HepG2 (cell line): ENCODE data around the gene TAOK3. TPM values are rescaled to one million over a fixed set of nuclear protein-coding genes. Genes with fewer than 3 reads are reported as not detected.

Experiments
- ATAC-seq: fragments of 200-7000 bp; cut with Tn5 transposase; 3 replicates; pipeline ENCODE4 v1.9.1; 2020; ENCODE audit warnings: mild to moderate bottlenecking, moderate library complexity
- BruUV-seq: library from RNA; stranded (reverse); fragments of 400-500 nt; replicated peaks from 2 replicates; lab custom pipeline; 2021; lab: Mats Ljungman, UMichigan
- CTCF ChIA-PET: fragments of 300-600 bp; formaldehyde crosslinking; extraction: SDS; loops from one replicate; lab custom pipeline; 2021; ENCODE audit warnings: low total read pairs, inconsistent platforms, low intra/inter-chr PET ratio; lab: Yijun Ruan, JAX
- POLR2A ChIA-PET: fragments of 350-600 bp; sonication (Branson Sonifier 250); formaldehyde crosslinking; loops from one replicate; lab custom pipeline; 2020; ENCODE audit warnings: antibody characterized with exemption, inconsistent platforms; lab: Yijun Ruan, JAX
- DNase-seq: peaks from one replicate; pipeline ENCODE4 v3.0.0-alpha.2; 2015; ENCODE audit warnings: low spot score
- FAIRE-seq: peaks from 3 replicates; lab custom pipeline; 2011; peaks lifted over from hg19 to GRCh38; lab: Jason Lieb, UNC
- H2AFZ ChIP-seq: one replicate; pipeline ENCODE4 v1.6.1; 2011; ENCODE audit warnings: low read length, inconsistent platforms
- H3K27ac ChIP-seq: fragments of 300-600 bp; 3 replicates; pipeline ENCODE4 v1.8.0; 2011; ENCODE audit warnings: mixed run types, mild to moderate bottlenecking, mixed read lengths, low read length, inconsistent platforms; ENCODE audit not compliant: insufficient read depth; ENCODE audit errors: extremely low read length
- H3K27me3 ChIP-seq, 2 experiments: fragments of 200-600 bp in 1 of 2; 2 replicates in 1 of 2; 3 replicates in 1 of 2; pipeline versions ENCODE4 v1.6.0 to v1.8.0; 2011; ENCODE audit warnings: low read length in 2 of 2, mild to moderate bottlenecking in 2 of 2, moderate library complexity in 2 of 2, inconsistent platforms in 1 of 2; ENCODE audit not compliant: insufficient read depth in 2 of 2, control insufficient read depth in 1 of 2
- H3K36me3 ChIP-seq, 2 experiments: fragments of 200-600 bp in 1 of 2; replicated peaks in 1 of 2; 2 replicates in 1 of 2; 3 replicates in 1 of 2; pipeline versions ENCODE4 v1.5.1 to v1.8.0; 2011; ENCODE audit warnings: low read length in 2 of 2, inconsistent platforms in 1 of 2; ENCODE audit not compliant: insufficient read depth in 2 of 2, control insufficient read depth in 1 of 2
- H3K4me1 ChIP-seq: 2 replicates; pipeline ENCODE4 v1.5.1; 2012; ENCODE audit warnings: low read length, inconsistent platforms; ENCODE audit not compliant: insufficient read depth
- H3K4me2 ChIP-seq: 2 replicates; pipeline ENCODE4 v1.6.0; 2011; ENCODE audit warnings: low read depth, low read length, inconsistent platforms
- H3K4me3 ChIP-seq, 3 experiments: fragments of 200-600 bp in 1 of 3; sonication (generic), shearing (Covaris generic) in 1 of 3; replicated peaks in 1 of 3; 2 replicates each; pipeline ENCODE4 v1.5.1; 2011 to 2016; ENCODE audit warnings: low read length in 3 of 3, inconsistent platforms in 2 of 3, low read depth in 2 of 3, mild to moderate bottlenecking in 2 of 3, control low read depth in 1 of 3, mixed read lengths in 1 of 3; ENCODE audit not compliant: insufficient read depth in 1 of 3
- H3K79me2 ChIP-seq: one replicate; pipeline ENCODE4 v1.6.1; 2011; ENCODE audit warnings: low read length, inconsistent platforms; ENCODE audit not compliant: insufficient read depth
- H3K9ac ChIP-seq: 2 replicates; pipeline ENCODE4 v1.6.0; 2011; ENCODE audit warnings: mild to moderate bottlenecking, low read depth, low read length, inconsistent platforms; ENCODE audit not compliant: insufficient read depth
- H3K9me3 ChIP-seq: 2 replicates; pipeline ENCODE4 v1.5.1; 2012; ENCODE audit warnings: mild to moderate bottlenecking, low read length
- H4K20me1 ChIP-seq: 2 replicates; pipeline ENCODE4 v1.6.0; 2011; ENCODE audit warnings: inconsistent platforms, mild to moderate bottlenecking, low read length, moderate library complexity; ENCODE audit not compliant: insufficient read depth
- ARID5B ChIP-seq: IDR thresholded peaks from 2 replicates; pipeline ENCODE4 v1.4.0; 2020; ENCODE audit warnings: mild to moderate bottlenecking, missing genetic modification reagents
- ATF1 ChIP-seq: IDR thresholded peaks from 2 replicates; pipeline ENCODE4 v1.6.1; 2016; ENCODE audit warnings: mild to moderate bottlenecking, control low read depth
- FOXC1 ChIP-seq: sonication (generic); formaldehyde crosslinking; IDR thresholded peaks from 2 replicates; pipeline ENCODE4 v1.8.0; 2022; ENCODE audit warnings: mild to moderate bottlenecking, missing genetic modification reagents, borderline replicate concordance
- GPBP1L1 ChIP-seq: sonication (generic); formaldehyde crosslinking; IDR thresholded peaks from 2 replicates; pipeline ENCODE4 v1.5.0; 2020; ENCODE audit warnings: mild to moderate bottlenecking, missing genetic modification reagents
- HOXA7 ChIP-seq: sonication (generic); formaldehyde crosslinking; IDR thresholded peaks from 2 replicates; pipeline ENCODE4 v1.8.1; 2022; ENCODE audit warnings: mild to moderate bottlenecking, missing genetic modification reagents, moderate library complexity
- KLF11 ChIP-seq: IDR thresholded peaks from 2 replicates; pipeline ENCODE4 v1.6.1; 2016; ENCODE audit warnings: missing compliant biosample characterization
- KLF16 ChIP-seq, 2 experiments: sonication (generic) in 1 of 2; formaldehyde crosslinking in 1 of 2; IDR thresholded peaks; 2 replicates each; pipeline versions ENCODE4 v1.6.1 to v1.8.0; 2016 to 2023; ENCODE audit warnings: missing genetic modification reagents in 2 of 2, missing compliant biosample characterization in 1 of 2
- MED13 ChIP-seq: sonication (generic); formaldehyde crosslinking; IDR thresholded peaks from 2 replicates; pipeline ENCODE4 v1.5.0; 2020; ENCODE audit warnings: missing genetic modification reagents
- MIXL1 ChIP-seq: IDR thresholded peaks from 2 replicates; pipeline ENCODE4 v1.6.1; 2016
- MYPOP ChIP-seq: sonication (generic); formaldehyde crosslinking; IDR thresholded peaks from 2 replicates; pipeline ENCODE4 v1.8.1; 2023; ENCODE audit warnings: mild to moderate bottlenecking, moderate library complexity, missing genetic modification reagents
- NFAT5 ChIP-seq: sonication (generic); formaldehyde crosslinking; IDR thresholded peaks from 2 replicates; pipeline ENCODE4 v1.4.0; 2020; ENCODE audit warnings: missing genetic modification reagents
- ZNF44 ChIP-seq: sonication (generic); formaldehyde crosslinking; IDR thresholded peaks from 2 replicates; pipeline ENCODE4 v1.5.1; 2020; ENCODE audit warnings: mild to moderate bottlenecking, missing genetic modification reagents
- ZNF552 ChIP-seq: sonication (generic); formaldehyde crosslinking; IDR thresholded peaks from 2 replicates; pipeline ENCODE4 v1.9.0; 2022; ENCODE audit warnings: missing genetic modification reagents, mild to moderate bottlenecking, borderline replicate concordance
- ZNF557 ChIP-seq: sonication (generic); formaldehyde crosslinking; IDR thresholded peaks from 2 replicates; pipeline ENCODE4 v1.4.0; 2020; ENCODE audit warnings: missing genetic modification reagents
- ZSCAN31 ChIP-seq: sonication (generic); formaldehyde crosslinking; IDR thresholded peaks from 2 replicates; pipeline ENCODE4 v1.5.0; 2020; ENCODE audit warnings: low read depth, mild to moderate bottlenecking, missing genetic modification reagents
- WGBS: methylation state at CpG from one replicate; pipeline ENCODE4 v1.1.6; 2017; ENCODE audit warnings: low lambda C conversion rate; 5-methylcytosine and 5-hydroxymethylcytosine counted together
- in situ Hi-C: cut with HindIII; loops from 2 replicates; pipeline ENCODE4 v1.10.0; 2017; ENCODE audit warnings: low pct_unique_long_range_greater_than_20kb; ENCODE audit not compliant: extremely low pct_ligation_motif_present
- intact Hi-C: fragments of 100-400 bp; cut with micrococcal nuclease; formaldehyde crosslinking; loops from one replicate; pipeline ENCODE4 v1.10.0; 2022; ENCODE audit not compliant: unreplicated experiment
- polyA plus RNA-seq, 8 experiments: library from polyadenylated mRNA; depleted of rRNA in 3 of 8; stranded (reverse) in 7 of 8; unstranded in 1 of 8; fragments of >200 nt; fragmentation: Illumina TruSeq in 4 of 8; extraction: Trizol in 4 of 8; gene quantifications; 2 replicates each; pipeline versions ENCODE4 v1.2.1 to v1.2.3, GENCODE V29; 2011 to 2016; ENCODE audit warnings: low read depth in 4 of 8, missing spikeins in 1 of 8, mixed read lengths in 1 of 8; ENCODE audit not compliant: insufficient read depth in 1 of 8
- total RNA-seq, 5 experiments: library from RNA; depleted of rRNA; stranded (reverse); fragments of >200 nt; fragmentation: Illumina TruSeq; extraction: Trizol; gene quantifications; 2 replicates each; pipeline ENCODE4 v1.2.3, GENCODE V29; 2016; ENCODE audit warnings: low read depth in 1 of 5

TAOK3 gene
- total and polyA plus RNA-seq, 2 of the 13 experiments (the other 11 are each of a cell fraction or from before 2014, with no cell fraction given) = 10.4 to 12.3 TPM

- 59% methylated on average over 2 of the region's 2 CpGs for WGBS
- H4K20me1 ChIP-seq = no peaks in the 10 kb centered on the region
- no peak overlapping the region for H3K27ac ChIP-seq
- H3K4me1 ChIP-seq = no peaks in the 10 kb centered on the region
- intact Hi-C loops (no loop called here), in situ Hi-C loops (no loop called here)
- BruUV-seq = no TSS peak
- no peaks in the 10 kb centered on the region for H3K36me3 ChIP-seq
- CTCF ChIA-PET = no interaction called here
- FAIRE-seq (no peak), ATAC-seq (no peak), DNase-seq (no peak)
- no peak overlapping the region for H3K9ac ChIP-seq
- peaks cover 2% of the 10 kb centered on the region for H3K79me2 ChIP-seq
- no peak overlapping the region for H3K4me3 ChIP-seq
- POLR2A ChIA-PET = no interaction called here
- H3K27me3 ChIP-seq = no peaks in the 10 kb centered on the region
- no peak overlapping the region for H3K4me2 ChIP-seq
- no peaks in the 10 kb centered on the region for H3K9me3 ChIP-seq
- H2AFZ ChIP-seq = no peak overlapping the region
- TF ChIP-seq KLF16 (CRISPR knock-in tag; IDR thresholded peaks at IDR 0.05) (no peak), ZNF552 (CRISPR knock-in tag) (no peak), MYPOP (CRISPR knock-in tag) (no peak), ZNF44 (CRISPR knock-in tag) (no peak), MIXL1 (CRISPR knock-in tag) (no peak), ZNF557 (no peak), ZSCAN31 (no peak), HOXA7 (CRISPR knock-in tag) (no peak), FOXC1 (CRISPR knock-in tag) (no peak), ATF1 (CRISPR knock-in tag) (no peak), MED13 (no peak), KLF11 (CRISPR knock-in tag) (no peak), ARID5B (CRISPR knock-in tag) (no peak), GPBP1L1 (CRISPR knock-in tag) (no peak), NFAT5 (CRISPR knock-in tag) (no peak)
Measured at GRCh38 chr12:118342090-118342489, 30.6 kb downstream of the TAOK3 start.
